Activated T-helper 1 cell treated with Interleukin-2 at 50 U/mL for 16 hours (primary cell): ENCODE data around the gene NOG.

ENCODE experiments used
- DNase-seq: peaks from one replicate; pipeline ENCODE4 v3.0.0-alpha.2; 2020; ENCODE audit warnings: low read depth

The NOG gene

DNA sequence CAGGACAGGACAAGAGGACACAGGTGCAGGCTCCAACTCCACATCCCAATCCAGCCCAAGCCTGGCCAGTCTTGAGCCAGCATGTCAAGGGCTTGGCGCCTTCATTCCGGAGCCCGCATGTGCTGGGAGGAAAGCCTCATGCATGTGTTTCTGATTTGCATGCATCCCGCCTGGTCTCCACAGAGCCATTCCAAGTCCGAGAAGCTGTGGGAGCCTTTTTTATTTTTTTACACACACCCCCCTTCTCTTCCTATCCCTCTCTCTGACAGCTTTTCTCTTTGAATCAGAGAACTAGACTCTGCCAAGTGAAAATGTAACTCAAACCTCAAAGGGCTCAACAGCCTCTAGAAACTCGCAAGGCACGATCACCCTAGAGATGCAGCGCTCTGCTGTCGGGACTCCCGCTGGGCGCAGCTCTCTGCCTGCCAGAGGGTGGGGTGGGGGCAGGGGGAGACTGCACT lies 45.1 kb downstream of the NOG start:
- no peak for DNase-seq

DNA sequence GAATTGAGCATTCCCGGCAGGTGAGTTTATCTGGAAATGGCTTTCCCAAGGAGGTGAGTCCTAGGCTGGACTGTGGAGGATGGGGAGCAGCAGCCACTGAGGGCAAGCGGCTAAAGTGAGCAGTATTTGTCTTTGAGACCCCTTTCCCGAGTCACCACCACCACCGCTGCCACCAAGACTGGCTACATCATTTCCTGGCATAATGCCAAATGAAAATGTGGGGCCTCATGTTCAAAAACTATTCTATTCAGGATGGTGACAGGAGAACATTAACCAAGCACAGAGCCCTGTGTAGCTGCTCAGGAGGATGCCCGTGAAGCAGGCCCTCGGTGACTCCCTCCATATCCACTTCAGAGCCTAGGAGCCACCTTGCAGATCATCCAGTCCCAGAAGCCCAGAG lies 46.0 kb downstream of the NOG start:
- DNase-seq, result no peak

DNA sequence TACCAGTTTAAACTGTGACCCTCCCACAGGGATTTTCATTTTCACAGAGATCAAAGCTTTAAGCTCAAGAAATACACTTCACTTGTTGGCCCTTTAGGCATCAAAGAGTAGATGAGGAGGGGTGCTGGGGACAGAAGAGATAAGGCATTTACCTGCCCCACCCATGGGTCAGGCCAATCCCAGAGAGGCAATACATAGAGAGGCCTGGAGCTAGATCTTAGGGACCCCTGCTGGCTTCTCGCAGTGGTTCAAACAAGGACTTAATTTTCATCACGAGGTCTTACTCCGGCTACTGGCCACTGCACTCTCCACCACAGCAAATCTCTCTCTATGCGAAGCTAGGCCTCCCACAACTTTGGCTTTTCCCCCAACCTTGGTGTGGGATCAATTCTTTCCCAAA lies 46.6 kb downstream of the NOG start:
- DNase-seq, result no peak

DNA sequence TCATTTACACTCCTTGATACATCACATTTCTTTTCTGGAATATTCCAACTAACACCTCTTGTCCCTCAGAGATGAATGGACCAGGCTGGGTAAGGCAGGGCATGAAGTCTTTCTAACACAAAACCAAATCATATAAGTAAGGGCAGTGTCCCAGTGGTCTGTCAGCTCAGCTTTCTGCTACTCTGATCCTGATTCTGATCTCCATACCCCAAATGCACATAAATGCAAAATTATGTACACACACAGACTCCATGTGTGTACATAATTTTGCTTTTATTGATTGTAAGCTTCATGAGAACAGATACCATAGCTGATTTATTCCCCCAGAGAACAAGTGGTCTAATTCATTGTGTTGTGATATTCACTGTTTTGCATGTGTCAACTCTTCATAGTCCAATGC lies 47.9 kb downstream of the NOG start:
- DNase-seq, result no peak

DNA sequence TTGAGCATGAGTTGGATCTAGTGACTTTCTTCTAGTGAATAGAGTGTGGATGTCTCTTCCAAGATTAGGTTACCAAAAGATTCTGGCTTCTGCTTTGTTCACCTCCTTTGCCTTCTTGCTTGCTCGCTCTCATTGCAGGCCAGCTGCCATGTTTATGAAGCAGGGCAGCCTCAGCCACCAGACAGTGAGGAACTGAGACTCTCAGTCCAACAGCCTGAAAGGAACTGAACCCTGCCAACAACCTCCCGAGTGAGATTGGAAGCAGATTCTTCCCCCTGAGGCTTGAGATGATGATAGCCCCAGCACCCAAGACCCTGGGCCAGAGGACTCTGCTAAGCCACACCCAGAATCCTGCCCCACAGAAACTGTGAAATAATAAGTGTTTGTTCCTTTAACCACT lies 48.4 kb downstream of the NOG start:
- DNase-seq, result no peak

DNA sequence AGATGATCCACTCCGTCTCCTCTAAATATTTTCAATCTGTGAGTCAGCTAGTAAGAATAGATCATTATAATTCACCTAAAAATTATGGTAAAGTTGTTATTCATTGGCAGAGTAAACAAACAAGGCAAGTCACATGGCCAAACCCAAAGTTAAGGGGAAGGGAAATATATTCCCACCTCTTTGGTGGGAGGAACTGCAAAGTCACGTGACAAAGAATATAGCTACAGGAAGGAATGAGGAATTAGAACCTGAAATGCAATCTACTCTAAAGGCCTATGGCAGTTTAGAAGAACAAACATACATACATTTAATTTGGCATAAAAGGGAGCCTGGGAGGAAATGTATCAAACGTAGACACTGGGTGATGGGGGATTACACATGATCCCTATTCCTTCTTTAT lies 48.9 kb downstream of the NOG start:
- DNase-seq, result no peak
